ENCODE measurements around the gene SPAG9. TPM values are rescaled to one million over a fixed set of nuclear protein-coding genes. Genes with fewer than 3 reads are reported as not detected.

The SPAG9 gene
- total RNA-seq, 6 experiments from 2014 or later = 35.2 to 49.7 (median 43.3) TPM

GRCh38 chr17:51144266-51145022, 23.8 kb upstream of the SPAG9 start:
- ATAC-seq = no peak
- H3K4me1 ChIP-seq = peaks cover 0 to 12% (median 3%) of the 10 kb centered on the region in 4 donors
- no peak for TF ChIP-seq POLR2A (IDR thresholded peaks at IDR 0.05)
- TF ChIP-seq, protein P1, sequence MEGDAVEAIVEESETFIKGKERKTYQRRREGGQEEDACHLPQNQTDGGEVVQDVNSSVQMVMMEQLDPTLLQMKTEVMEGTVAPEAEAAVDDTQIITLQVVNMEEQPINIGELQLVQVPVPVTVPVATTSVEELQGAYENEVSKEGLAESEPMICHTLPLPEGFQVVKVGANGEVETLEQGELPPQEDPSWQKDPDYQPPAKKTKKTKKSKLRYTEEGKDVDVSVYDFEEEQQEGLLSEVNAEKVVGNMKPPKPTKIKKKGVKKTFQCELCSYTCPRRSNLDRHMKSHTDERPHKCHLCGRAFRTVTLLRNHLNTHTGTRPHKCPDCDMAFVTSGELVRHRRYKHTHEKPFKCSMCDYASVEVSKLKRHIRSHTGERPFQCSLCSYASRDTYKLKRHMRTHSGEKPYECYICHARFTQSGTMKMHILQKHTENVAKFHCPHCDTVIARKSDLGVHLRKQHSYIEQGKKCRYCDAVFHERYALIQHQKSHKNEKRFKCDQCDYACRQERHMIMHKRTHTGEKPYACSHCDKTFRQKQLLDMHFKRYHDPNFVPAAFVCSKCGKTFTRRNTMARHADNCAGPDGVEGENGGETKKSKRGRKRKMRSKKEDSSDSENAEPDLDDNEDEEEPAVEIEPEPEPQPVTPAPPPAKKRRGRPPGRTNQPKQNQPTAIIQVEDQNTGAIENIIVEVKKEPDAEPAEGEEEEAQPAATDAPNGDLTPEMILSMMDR (IDR thresholded peaks at IDR 0.05) = no peak
- WGBS (ENCODE audit: insufficient coverage, low coverage, low lambda C conversion rate, missing lambda C conversion rate) = 55% methylated on average over 6 of the region's 6 CpGs
- no peaks in the 10 kb centered on the region for H3K9me3 ChIP-seq
- no peak overlapping the region for H3K27ac ChIP-seq
- intact Hi-C loops (cut with DNase I) = no loop called here
- no peak overlapping the region for H3K4me3 ChIP-seq
- H3K27me3 ChIP-seq = no peaks in the 10 kb centered on the region
- no peaks in the 10 kb centered on the region for H3K36me3 ChIP-seq
- DNase-seq = no peak

DNA sequence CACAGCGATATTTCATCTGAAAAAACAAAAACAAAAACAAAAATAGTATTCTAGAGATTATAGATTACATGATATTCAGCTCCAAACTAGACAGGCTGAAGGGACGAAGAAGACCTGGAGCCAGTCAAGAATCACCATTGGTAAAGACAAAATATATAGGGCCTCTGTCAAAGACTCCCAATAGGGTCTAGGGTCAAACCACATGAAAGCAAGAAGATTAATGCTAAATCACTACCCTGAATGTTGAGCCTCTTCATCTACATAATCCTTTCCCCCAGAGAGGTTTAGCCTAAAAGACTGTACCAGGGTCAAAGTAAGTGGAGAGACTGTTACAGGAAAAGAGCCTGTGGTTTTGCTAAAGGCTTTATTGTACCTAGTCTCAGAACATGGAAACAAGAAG, 21.9 kb upstream of the SPAG9 start:
- no peak for DNase-seq
- H3K36me3 ChIP-seq = no peaks in the 10 kb centered on the region
- H3K27ac ChIP-seq = no peak overlapping the region
- no peak for ATAC-seq
- WGBS (ENCODE audit: insufficient coverage, low coverage, low lambda C conversion rate, missing lambda C conversion rate) = 96% methylated on average over 2 of the region's 2 CpGs
- no peaks in the 10 kb centered on the region for H3K9me3 ChIP-seq
- intact Hi-C loops (cut with DNase I) = no loop called here
- peaks cover 0 to 12% (median 3%) of the 10 kb centered on the region in 4 donors for H3K4me1 ChIP-seq
- no peaks in the 10 kb centered on the region for H3K27me3 ChIP-seq
- no peak overlapping the region for H3K4me3 ChIP-seq
- no peak for TF ChIP-seq POLR2A (IDR thresholded peaks at IDR 0.05)
- TF ChIP-seq, protein P1 (IDR thresholded peaks at IDR 0.05) = no peak

- Histone ChIP-seq H3K27me3 (no peaks in the 10 kb centered on the region), H3K36me3 (no peaks in the 10 kb centered on the region), H3K4me1 (peaks cover 0 to 12% (median 5%) of the 10 kb centered on the region in 4 donors), H3K4me3 (no peak overlapping the region), H3K27ac (no peak overlapping the region), H3K9me3 (no peaks in the 10 kb centered on the region)
- WGBS (ENCODE audit: insufficient coverage, low coverage, low lambda C conversion rate, missing lambda C conversion rate) = 83% methylated on average over 1 of the region's 3 CpGs
- TF ChIP-seq, protein P1 (IDR thresholded peaks at IDR 0.05) = no peak
- no peak for TF ChIP-seq POLR2A (IDR thresholded peaks at IDR 0.05)
- intact Hi-C loops (cut with DNase I) = no loop called here
- no peak for ATAC-seq
- no peak for DNase-seq
Observed at GRCh38 chr17:51135956-51136355, 15.3 kb upstream of the SPAG9 start.

DNA sequence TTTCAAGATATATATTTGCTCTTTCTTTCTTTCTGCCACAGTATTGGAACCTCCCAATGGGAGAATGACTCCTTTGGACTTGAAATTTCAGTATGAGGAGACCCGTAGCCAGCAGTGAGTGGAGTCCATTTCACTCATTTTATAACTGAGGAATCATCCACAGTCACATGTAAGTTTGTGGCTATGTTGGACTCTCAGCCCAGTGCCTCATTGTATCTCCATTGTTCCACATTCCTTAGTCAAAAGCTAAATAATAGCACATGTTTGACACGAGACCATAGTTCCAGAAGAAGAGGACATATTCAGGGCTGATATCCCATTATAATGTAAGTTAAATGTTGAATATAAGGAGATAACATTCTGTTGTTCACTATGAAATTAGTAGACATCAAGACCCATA, 12.7 kb upstream of the SPAG9 start:
- no peak for TF ChIP-seq POLR2A (IDR thresholded peaks at IDR 0.05)
- TF ChIP-seq, protein P1 (IDR thresholded peaks at IDR 0.05) = no peak
- Histone ChIP-seq H3K27me3 (no peaks in the 10 kb centered on the region), H3K4me1 (peaks cover 0 to 11% (median 0%) of the 10 kb centered on the region in 4 donors), H3K9me3 (no peaks in the 10 kb centered on the region), H3K4me3 (no peak overlapping the region), H3K27ac (peak overlapping the region in 2 of 3 donors; percentile 29 to 59), H3K36me3 (no peaks in the 10 kb centered on the region)
- no peak for ATAC-seq
- DNase-seq = no peak
- 95% methylated on average over 2 of the region's 2 CpGs for WGBS (ENCODE audit: insufficient coverage, low coverage, low lambda C conversion rate, missing lambda C conversion rate)
- intact Hi-C loops (cut with DNase I) = no loop called here
